ENCODE data around the gene CATSPER3. TPM values are rescaled to one million over a fixed set of nuclear protein-coding genes. Genes with fewer than 3 reads are reported as not detected.
"Not testable (repeated sequence)": the region's sequence is repeated elsewhere in the genome, so short reads cannot be mapped to it uniquely, and the experiment has no call there.

The CATSPER3 gene
- total RNA-seq, 6 experiments from 2014 or later = 0.14 to 0.25 (median 0.19) TPM; not detected in 3

GRCh38 chr5:134995850-134996402 lies 28.2 kb downstream of the CATSPER3 start:
- TF ChIP-seq, protein P1, sequence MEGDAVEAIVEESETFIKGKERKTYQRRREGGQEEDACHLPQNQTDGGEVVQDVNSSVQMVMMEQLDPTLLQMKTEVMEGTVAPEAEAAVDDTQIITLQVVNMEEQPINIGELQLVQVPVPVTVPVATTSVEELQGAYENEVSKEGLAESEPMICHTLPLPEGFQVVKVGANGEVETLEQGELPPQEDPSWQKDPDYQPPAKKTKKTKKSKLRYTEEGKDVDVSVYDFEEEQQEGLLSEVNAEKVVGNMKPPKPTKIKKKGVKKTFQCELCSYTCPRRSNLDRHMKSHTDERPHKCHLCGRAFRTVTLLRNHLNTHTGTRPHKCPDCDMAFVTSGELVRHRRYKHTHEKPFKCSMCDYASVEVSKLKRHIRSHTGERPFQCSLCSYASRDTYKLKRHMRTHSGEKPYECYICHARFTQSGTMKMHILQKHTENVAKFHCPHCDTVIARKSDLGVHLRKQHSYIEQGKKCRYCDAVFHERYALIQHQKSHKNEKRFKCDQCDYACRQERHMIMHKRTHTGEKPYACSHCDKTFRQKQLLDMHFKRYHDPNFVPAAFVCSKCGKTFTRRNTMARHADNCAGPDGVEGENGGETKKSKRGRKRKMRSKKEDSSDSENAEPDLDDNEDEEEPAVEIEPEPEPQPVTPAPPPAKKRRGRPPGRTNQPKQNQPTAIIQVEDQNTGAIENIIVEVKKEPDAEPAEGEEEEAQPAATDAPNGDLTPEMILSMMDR (IDR thresholded peaks at IDR 0.05) = no peak
- no peak overlapping the region for H3K27ac Mint-ChIP-seq
- 0 out of 2 replicates have a peak, but pooled peaks cover 7% of the 10 kb centered on the region for H3K36me3 Mint-ChIP-seq (ENCODE audit: low read depth)
- H3K4me1 Mint-ChIP-seq (ENCODE audit: low read depth) = no peaks in the 10 kb centered on the region
- peaks cover 8% of the 10 kb centered on the region for H3K27me3 Mint-ChIP-seq (ENCODE audit: insufficient read depth)
- H3K9me3 Mint-ChIP-seq = peaks cover 2% of the 10 kb centered on the region; the same call in 1 of the 2 replicates
- H3K4me3 Mint-ChIP-seq = no peak overlapping the region
- no peak for DNase-seq

- Mint-ChIP-seq H3K27ac (no peak overlapping the region), H3K27me3 (ENCODE audit: insufficient read depth) (peaks cover 4% of the 10 kb centered on the region), H3K9me3 (no peaks in the 10 kb centered on the region), H3K4me3 (no peak overlapping the region), H3K36me3 (ENCODE audit: low read depth) (no peaks in the 10 kb centered on the region), H3K4me1 (ENCODE audit: low read depth) (no peaks in the 10 kb centered on the region)
- no peak for DNase-seq
- TF ChIP-seq, protein P1 (IDR thresholded peaks at IDR 0.05) = no peak
Observed at GRCh38 chr5:134997015-134997414, 29.3 kb downstream of the CATSPER3 start.

DNA sequence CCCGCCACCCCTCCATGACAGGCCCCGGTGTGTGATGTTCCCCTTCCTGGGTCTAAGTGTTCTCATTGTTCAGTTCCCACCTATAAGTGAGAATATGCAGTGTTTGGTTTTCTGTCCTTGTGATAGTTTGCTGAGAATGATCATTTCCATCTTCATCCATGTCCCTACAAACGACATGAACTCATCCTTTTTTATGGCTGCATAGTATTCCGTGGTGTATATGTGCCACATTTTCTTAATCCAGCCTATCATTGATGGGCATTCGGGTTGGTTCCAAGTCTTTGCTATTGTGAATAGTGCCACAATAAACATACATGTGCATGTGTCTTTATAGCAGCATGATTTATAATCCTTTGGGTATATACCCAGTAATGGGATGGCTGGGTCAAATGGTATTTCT lies 30.4 kb downstream of the CATSPER3 start:
- H3K4me1 Mint-ChIP-seq (ENCODE audit: low read depth); H3K27ac Mint-ChIP-seq; H3K27me3 Mint-ChIP-seq (ENCODE audit: insufficient read depth); DNase-seq; H3K4me3 Mint-ChIP-seq; H3K36me3 Mint-ChIP-seq (ENCODE audit: low read depth); H3K9me3 Mint-ChIP-seq: not testable (repeated sequence)

DNA sequence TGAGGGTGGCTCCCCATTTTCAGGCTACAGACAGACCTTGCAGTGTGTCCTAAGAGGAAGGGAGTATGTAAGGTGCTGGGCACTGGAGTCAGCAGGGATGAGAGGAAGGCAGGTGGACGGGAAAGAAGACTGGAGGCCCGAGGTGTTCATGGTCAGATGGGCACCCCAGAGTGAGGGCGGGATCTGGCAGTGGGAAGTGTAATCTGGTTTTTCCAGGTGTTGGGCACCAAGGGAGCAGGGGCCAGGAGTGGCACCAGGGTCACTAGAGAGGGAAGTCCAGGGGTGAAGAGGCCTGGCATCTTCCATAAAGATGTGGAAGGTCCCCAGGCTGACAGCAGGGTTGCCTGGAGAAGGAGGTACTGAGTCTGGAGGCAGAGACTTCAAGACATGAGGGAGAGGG lies 36.7 kb downstream of the CATSPER3 start:
- no peak for DNase-seq
- no peaks in the 10 kb centered on the region; the same call in 1 of the 2 replicates for H3K36me3 Mint-ChIP-seq (ENCODE audit: low read depth)
- H3K27ac Mint-ChIP-seq = no peak overlapping the region
- H3K9me3 Mint-ChIP-seq = peaks cover 7% of the 10 kb centered on the region; the same call in 1 of the 2 replicates
- no peak overlapping the region for H3K4me3 Mint-ChIP-seq
- H3K4me1 Mint-ChIP-seq (ENCODE audit: low read depth) = no peaks in the 10 kb centered on the region
- H3K27me3 Mint-ChIP-seq (ENCODE audit: insufficient read depth) = peaks cover 7% of the 10 kb centered on the region
- TF ChIP-seq, protein P1 (IDR thresholded peaks at IDR 0.05) = no peak

- H3K36me3 Mint-ChIP-seq (ENCODE audit: low read depth) = no peaks in the 10 kb centered on the region; the same call in 1 of the 2 replicates
- peaks cover 7% of the 10 kb centered on the region; the same call in 1 of the 2 replicates for H3K9me3 Mint-ChIP-seq
- no peaks in the 10 kb centered on the region for H3K4me1 Mint-ChIP-seq (ENCODE audit: low read depth)
- DNase-seq = no peak
- TF ChIP-seq, protein P1 (IDR thresholded peaks at IDR 0.05) = no peak
- H3K27ac Mint-ChIP-seq = no peak overlapping the region
- H3K27me3 Mint-ChIP-seq (ENCODE audit: insufficient read depth) = peaks cover 7% of the 10 kb centered on the region
- no peak overlapping the region for H3K4me3 Mint-ChIP-seq
Observed at GRCh38 chr5:135005076-135005475, 37.4 kb downstream of the CATSPER3 start.

- Mint-ChIP-seq H3K9me3 (peaks cover 5% of the 10 kb centered on the region; the same call in 1 of the 2 replicates), H3K4me1 (ENCODE audit: low read depth) (no peaks in the 10 kb centered on the region), H3K27me3 (ENCODE audit: insufficient read depth) (peaks cover 5% of the 10 kb centered on the region), H3K36me3 (ENCODE audit: low read depth) (no peaks in the 10 kb centered on the region; the same call in 1 of the 2 replicates), H3K4me3 (no peak overlapping the region), H3K27ac (no peak overlapping the region)
- TF ChIP-seq, protein P1 (IDR thresholded peaks at IDR 0.05) = no peak
- no peak for DNase-seq
Observed at GRCh38 chr5:135007305-135007704, 39.6 kb downstream of the CATSPER3 start.
